ENCODE results near the gene PLEKHO1.
"Not testable (repeated sequence)": the region's sequence is repeated elsewhere in the genome, so short reads cannot be mapped to it uniquely, and the experiment has no call there.

The PLEKHO1 gene

DNA sequence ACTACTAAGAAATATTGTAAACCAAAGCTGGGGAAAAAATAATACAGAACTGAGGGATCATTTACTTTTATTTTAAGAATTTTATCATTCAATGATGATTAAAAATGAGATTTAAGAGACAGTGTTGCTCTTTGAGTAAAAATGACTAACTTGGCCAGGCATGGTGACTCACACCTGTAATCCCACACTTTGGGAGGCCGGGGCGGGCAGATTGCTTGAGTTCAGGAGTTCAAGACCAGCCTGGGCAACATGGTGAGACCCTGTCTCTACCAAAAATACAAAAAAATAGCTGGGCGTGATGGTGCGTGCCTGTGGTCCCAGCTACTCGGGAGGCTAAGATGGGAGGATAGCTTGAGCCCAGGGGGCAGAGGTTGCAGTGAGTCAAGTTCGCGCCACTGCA is 21.8 kb upstream of the PLEKHO1 start:
- ChIA-PET CTCF (interaction anchor here (1.0 to 1.3 kb wide), 2 partner anchors 11 to 59 kb away, joined by 3 to 4 read pairs; no protein-coding TSS in a partner anchor), POLR2A (no interaction called here)
- TF ChIP-seq, protein P1, sequence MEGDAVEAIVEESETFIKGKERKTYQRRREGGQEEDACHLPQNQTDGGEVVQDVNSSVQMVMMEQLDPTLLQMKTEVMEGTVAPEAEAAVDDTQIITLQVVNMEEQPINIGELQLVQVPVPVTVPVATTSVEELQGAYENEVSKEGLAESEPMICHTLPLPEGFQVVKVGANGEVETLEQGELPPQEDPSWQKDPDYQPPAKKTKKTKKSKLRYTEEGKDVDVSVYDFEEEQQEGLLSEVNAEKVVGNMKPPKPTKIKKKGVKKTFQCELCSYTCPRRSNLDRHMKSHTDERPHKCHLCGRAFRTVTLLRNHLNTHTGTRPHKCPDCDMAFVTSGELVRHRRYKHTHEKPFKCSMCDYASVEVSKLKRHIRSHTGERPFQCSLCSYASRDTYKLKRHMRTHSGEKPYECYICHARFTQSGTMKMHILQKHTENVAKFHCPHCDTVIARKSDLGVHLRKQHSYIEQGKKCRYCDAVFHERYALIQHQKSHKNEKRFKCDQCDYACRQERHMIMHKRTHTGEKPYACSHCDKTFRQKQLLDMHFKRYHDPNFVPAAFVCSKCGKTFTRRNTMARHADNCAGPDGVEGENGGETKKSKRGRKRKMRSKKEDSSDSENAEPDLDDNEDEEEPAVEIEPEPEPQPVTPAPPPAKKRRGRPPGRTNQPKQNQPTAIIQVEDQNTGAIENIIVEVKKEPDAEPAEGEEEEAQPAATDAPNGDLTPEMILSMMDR (IDR thresholded peaks at IDR 0.05; ENCODE audit: insufficient read depth, low read length, missing control alignments): no peak
- H3K4me3 ChIP-seq (ENCODE audit: low read depth, low read length): no peak overlapping the region
- no peak for DNase-seq (ENCODE audit: low read depth, low spot score)

DNA sequence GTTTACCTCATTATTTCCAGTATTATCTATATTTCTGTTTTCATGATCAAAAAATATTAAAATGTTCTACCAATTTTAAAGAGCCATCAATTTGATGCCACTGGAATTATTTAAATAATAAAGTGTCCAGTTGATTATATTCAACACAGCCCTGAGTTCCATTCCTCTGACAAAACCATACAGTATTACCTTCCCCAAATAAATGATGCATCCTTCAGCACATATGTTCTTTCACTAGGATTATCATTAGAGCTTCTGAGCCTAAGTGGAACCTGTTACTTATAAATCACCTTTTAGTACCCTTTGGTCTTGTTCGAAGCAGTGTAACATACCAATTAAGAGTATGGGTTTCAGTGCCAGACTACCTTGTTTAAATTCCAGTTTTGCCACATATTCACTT is 17.3 kb upstream of the PLEKHO1 start:
- ChIA-PET POLR2A (no interaction called here), CTCF (interaction anchor here (1.2 to 1.8 kb wide), 3 partner anchors 8 to 17 kb away, joined by 3 to 4 read pairs (median 3); partner anchors contain the start of gene PLEKHO1)
- H3K4me3 ChIP-seq (ENCODE audit: low read depth, low read length): no peak overlapping the region
- DNase-seq (ENCODE audit: low read depth, low spot score): no peak
- TF ChIP-seq, protein P1 (IDR thresholded peaks at IDR 0.05; ENCODE audit: insufficient read depth, low read length, missing control alignments): no peak

DNA sequence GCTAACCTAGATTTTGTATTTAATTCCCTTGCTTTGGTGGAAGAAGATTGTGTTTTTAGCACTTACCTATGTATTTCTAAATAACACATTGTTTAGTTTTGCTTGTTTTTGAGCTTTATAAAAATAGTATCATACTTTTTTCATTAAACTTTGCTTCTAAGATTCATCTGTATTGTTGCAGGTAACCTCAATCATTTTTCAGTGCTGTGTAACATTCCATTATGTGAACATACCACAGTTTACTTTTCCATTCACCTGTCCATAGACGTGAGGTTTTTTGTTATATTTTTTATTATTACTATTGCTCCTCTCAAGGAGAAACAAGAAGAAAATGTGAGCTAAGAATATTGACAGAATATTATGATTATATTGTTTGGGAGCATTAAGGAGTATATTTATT is 15.2 kb upstream of the PLEKHO1 start:
- TF ChIP-seq, protein P1 (IDR thresholded peaks at IDR 0.05; ENCODE audit: insufficient read depth, low read length, missing control alignments): no peak
- DNase-seq (ENCODE audit: low read depth, low spot score): no peak
- H3K4me3 ChIP-seq (ENCODE audit: low read depth, low read length): no peak overlapping the region
- ChIA-PET CTCF (interaction anchor here (0.9 to 1.0 kb wide), 2 partner anchors 34 to 61 kb away, joined by 3 read pairs; no protein-coding TSS in a partner anchor), POLR2A (interaction anchor here (0.5 kb wide), 1 partner anchor 17 kb away, joined by 3 read pairs; no protein-coding TSS in a partner anchor)

DNA sequence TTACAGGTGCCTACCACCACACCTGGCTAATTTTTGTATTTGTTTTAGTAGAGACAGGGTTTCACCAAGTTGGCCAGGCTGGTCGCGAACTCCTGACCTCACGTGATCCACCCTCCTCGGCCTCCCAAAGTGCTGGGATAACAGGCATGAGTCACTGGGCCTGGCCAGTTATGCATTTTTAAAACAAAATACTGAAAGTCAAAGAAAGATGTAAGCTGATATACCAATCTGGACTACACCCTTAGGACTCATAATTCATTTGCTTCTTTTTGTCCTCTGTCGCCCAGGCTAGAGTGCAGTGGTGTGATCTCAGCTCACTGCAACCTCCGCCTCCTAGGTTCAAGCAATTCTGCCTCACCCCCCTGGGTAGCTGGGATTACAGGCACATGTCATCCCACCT is 14.3 kb upstream of the PLEKHO1 start:
- CTCF ChIA-PET: interaction anchor here (0.6 to 1.2 kb wide), 2 partner anchors 48 to 60 kb away, joined by 3 to 5 read pairs; no protein-coding TSS in a partner anchor
- POLR2A ChIA-PET: not testable (repeated sequence)

DNA sequence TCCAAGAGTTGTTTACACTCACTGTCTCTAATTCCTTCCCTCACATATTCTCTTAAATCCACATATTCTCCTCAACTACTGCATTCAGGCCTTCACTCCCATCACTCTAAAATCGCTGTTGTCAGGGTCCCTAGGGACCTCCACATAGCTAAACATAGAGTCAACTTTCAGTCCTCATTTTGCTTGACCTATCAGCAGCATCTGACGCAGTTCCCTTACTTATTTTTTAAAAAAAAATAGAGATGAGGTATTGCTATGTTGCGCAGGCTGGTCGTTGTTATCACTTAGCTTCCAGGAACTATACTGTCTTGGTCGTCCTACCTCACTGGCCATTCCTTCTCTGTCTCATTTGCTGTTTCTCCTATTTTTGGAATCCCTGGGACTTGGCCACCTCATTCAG is 11.7 kb upstream of the PLEKHO1 start:
- TF ChIP-seq, protein P1 (IDR thresholded peaks at IDR 0.05; ENCODE audit: insufficient read depth, low read length, missing control alignments): no peak
- ChIA-PET CTCF (interaction anchor here (1.7 kb wide), 1 partner anchor 27 kb away, joined by 6 read pairs; no protein-coding TSS in a partner anchor), POLR2A (no interaction called here)
- H3K4me3 ChIP-seq (ENCODE audit: low read depth, low read length): no peak overlapping the region
- DNase-seq (ENCODE audit: low read depth, low spot score): no peak

More for the DNA sequence above, 14.3 kb upstream of the PLEKHO1 start:
- not testable (repeated sequence) for H3K4me3 ChIP-seq (ENCODE audit: low read depth, low read length); DNase-seq (ENCODE audit: low read depth, low spot score)

DNA sequence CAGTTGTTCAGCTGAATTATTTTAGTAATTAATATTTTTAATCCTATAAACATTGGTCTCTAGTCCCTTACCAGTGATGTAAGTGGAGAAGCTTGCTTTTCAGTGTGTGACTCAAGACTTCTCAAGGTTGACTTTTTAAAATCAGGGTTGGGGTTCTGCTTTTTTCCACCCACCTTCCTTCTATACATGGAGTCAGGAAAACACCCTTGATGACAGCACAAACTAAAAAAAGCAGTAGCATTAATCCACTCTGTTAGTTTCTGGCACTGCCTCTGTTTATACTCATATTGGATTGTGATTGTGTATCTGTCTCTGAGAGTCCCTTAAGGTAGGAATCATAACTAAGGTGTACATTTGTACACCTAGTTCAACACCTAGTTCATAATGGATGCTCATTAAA is 8.3 kb upstream of the PLEKHO1 start:
- ChIA-PET CTCF (interaction anchor here (0.8 to 1.6 kb wide), 5 partner anchors 10 to 68 kb away, joined by 3 to 6 read pairs (median 4); no protein-coding TSS in a partner anchor), POLR2A (interaction anchor here (0.6 kb wide), 1 partner anchor 73 kb away, joined by 3 read pairs; no protein-coding TSS in a partner anchor)
- TF ChIP-seq, protein P1 (IDR thresholded peaks at IDR 0.05; ENCODE audit: insufficient read depth, low read length, missing control alignments): no peak
- H3K4me3 ChIP-seq (ENCODE audit: low read depth, low read length): no peak overlapping the region
- DNase-seq (ENCODE audit: low read depth, low spot score): no peak

DNA sequence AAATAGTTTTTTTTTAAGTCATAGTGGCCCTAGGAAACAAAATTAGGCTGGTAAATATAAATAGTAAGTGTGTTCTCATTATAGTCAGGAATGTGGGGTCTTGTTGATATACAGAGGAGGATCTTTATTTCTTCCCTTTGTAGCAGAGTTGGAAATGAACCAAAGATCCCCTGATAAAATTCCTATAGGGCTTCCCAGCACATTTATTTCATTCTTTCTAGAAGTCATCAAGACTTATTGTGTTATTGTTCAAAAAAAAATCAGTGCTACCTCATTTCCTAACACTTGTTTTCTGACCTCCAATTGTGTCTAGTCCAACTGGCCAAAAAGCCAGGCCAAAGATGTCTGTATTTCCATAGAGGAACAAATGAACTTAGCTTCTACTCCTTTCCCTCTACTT is 7.6 kb upstream of the PLEKHO1 start:
- POLR2A ChIA-PET: no interaction called here
- H3K4me3 ChIP-seq (ENCODE audit: low read depth, low read length): no peak overlapping the region
- no peak for DNase-seq (ENCODE audit: low read depth, low spot score)
- TF ChIP-seq, protein P1 (IDR thresholded peaks at IDR 0.05; ENCODE audit: insufficient read depth, low read length, missing control alignments): no peak
- CTCF ChIA-PET: interaction anchor here (0.8 to 1.6 kb wide), 3 partner anchors 23 to 46 kb away, joined by 3 to 6 read pairs (median 3); no protein-coding TSS in a partner anchor
